Hindlimb muscle (tissue), 1 donor: Measurements from ENCODE around the gene DCLK1. TPM values are rescaled to one million over a fixed set of nuclear protein-coding genes. Genes with fewer than 3 reads are reported as not detected.
A peak's percentile ranks its signal among the peaks of the same experiment; 100 is the strongest.

Experiments
- DNase-seq: peaks from one replicate; pipeline ENCODE4 v3.0.0-alpha.2; 2013
- polyA plus RNA-seq: library from polyadenylated mRNA; unstranded; fragments of 120-200 nt; gene quantifications from one replicate; pipeline ENCODE4 v1.2.1, GENCODE V29; 2013; ENCODE audit not compliant: insufficient read length

DCLK1 gene
- polyA plus RNA-seq = 114 TPM

DNA sequence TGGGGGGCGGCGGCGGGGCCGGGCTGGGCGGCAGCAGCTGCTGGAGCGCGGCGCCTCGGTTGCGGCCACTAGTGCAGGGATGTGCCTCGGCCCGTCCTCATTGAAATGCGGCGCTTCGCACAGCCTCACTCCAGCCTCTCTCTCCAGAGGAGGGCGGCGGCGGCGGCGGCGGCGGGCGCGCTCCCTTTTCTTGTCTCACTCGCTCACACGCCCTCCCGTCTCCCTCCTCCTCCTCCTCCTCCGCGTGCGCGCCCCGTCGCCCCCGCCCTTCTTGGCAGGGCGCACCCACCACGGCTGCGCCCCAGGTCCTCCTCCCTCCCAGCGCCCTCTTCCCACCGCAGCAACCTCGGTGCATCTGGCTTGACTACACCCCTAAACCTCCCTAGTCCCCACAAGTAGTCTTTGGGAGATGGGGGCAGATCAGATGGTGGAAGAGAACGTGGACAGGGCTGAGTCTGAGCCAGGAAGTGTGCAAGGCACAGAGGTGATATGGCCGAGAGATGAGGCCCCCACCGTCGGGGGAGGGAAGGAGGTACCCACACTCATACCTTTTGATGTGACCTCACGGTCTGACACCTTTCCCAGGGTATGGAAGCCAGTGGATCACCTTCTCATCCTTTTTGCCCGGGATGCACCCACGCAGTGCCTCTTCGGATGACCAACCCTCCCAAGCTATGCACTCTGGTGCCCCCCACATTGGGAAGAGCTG is at the start of gene DCLK1:
Gene DCLK1, minus strand, starts transcription at position 161 of the 709 bp plus-strand sequence.
- peak; percentile 84 for DNase-seq

DNA sequence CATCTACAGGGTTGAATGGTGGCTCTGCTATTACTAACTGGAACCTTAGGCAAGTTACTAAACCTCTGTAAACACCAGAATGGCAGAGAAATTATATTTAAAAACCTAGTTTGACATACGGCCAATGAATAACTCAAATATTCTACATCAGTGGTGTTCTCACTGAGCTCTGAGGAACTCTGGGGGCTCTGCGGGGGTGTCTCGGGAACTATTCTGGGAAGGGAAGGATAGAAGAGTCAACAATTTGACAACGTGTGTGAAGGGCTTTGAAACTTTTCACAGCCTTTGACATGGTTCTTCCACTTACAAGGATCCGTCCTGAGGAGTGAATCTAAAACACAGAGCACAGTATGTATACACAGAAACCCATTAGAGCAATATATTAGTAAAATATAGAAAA is 44.4 kb upstream of the DCLK1 start:
- no peak for DNase-seq

DNA sequence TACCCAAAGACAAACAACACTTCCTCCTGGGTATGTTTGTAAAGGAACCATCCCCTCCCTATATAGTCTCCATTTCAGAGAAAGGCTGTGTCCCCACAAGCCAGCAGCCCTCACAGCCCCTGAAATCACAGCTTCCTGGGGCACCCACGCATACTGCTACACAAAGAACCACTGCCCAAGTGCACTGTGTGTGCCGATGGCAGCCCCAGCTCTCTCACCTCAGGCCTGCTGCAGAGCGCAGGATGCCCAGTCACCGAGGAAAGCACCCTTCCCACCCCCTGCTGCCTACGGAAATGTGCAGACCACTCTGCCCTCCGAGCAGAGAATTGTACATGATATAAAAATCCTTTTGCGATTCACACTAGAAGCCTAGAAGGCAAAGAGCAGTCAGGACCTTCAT is 43.7 kb upstream of the DCLK1 start:
- DNase-seq = no peak

DNA sequence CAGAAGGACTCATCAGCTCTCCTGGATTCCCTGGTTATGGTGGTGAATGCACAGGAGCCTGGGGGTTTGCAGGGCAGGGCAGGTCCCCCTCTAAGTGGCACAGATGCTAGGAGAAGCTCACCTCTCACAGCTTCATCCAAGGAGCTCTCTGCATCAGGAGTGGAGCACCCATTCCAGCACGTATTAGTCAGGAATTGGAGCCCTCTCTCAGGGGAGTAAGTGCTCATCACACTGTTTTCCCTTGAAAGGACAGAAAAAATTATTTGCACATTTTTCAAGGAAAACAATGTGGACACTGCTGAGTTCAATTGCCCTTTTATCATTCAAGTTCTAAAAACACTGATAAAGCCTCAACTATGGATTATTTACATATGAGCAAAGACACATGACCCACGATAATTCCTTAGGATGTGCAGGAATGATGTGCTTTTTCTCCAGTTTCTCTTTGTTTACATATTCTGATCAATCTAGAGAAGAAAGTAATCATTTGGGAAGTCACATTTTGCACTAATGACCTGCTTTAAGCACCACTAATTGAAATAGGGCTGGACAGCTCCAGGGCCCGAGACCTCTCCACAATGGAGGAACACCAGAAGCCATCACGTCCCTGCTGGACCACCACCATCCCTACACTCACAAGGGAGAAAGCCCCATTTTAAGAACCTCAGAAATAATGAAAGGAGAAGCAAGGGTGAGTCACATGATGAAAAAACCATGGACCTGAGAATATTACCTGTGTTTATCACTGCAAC is 42.6 kb upstream of the DCLK1 start:
- no peak for DNase-seq

DNA sequence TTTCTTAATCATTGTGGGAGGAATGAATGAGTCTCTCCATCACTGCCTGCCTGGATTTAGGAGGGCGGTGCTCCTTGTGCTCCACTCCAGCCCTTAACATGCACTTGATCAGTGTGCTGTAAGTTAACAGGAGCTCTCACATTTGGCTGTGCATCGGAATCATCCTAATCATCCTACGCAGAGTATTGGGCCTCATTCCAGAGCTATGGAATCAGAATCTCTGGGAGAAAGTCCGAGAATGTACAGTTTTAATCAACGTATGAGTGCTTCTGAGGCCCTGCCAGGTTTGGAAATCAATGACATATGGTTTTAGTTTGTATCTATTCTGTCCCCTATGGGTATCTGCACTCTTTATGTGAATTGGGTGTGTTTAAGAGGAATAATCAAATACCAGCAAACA is 34.9 kb upstream of the DCLK1 start:
- peak; percentile 43 for DNase-seq

DNA sequence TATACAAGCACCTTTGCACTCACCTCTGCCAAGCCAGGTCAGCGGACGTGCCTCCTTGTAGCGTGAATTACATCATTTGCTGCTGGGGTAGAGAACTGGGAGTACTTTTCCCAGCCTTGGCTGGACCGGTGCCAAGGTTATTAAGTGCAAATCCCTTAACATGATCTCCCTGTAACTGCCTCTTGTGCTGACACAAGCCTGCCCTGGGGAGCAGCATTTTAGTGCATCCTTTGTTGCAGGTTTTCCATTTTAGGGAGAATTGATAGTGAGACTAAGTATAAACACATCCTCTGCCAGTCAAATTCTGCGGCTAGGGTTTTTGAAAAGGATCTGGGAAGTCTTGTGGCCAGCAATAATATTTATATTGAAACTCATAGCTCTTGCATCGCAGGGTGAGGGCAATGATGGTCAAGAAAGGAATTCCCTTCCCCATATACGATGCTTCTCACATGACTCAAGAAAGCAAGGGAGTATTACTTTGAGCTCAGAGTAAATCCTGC is 32.7 kb upstream of the DCLK1 start:
- no peak for DNase-seq

DNA sequence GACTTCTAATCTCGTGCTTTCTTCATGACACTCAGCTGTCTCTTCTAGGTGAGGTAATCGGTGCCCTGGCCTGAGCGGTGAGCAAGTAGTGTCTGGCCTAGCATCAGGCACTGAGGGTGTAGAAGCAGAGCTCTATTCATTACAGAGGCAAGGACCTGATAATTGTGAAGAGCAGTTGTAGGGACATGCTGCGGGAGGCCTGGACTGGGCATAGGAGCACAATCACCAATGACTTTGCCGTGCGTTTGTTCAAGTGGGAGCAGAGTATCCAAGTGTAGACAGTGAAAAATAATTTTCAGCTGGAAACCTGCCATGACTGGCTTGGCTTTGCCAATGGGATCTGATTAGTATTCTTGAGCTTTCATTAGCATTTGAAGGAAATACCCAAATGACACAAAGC is 32.1 kb upstream of the DCLK1 start:
- DNase-seq = no peak

DNA sequence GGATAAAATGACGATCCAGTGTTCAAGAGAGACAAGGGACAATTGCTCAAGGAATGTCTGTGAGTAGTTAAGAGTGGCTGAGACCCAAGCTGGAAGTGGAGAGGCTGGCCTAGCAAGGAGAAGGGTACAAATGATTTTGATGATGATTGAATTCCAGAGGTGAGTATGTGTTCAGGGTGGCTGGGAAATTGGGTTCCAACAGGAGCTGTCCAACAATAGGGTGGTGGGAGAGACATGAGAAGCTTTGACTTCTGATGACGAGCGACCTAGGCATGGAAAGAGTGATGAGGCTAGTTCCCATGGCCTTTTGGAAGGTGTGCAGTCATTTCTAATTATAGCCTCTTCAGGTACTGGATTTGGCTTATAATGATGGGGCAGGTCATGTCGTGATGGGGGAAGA is 29.1 kb upstream of the DCLK1 start:
- no peak for DNase-seq

DNA sequence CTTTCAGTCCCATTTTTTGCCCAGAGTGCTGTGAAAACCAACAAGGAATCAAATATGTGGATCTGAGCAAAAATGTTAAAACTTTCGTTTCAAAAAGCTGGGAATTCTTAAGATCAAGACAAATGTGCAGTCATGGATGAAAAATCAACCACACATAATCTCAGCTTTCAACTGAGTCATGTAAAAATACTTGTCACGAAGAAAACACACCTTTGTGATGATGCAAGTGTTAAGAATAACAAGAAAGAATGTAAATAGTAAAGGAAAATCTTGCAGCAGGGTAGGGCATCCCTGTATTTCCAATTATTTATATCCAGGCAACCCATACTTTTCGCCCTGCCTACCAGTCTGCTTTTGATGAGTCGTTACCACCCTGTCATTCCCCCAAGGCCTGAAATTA is 27.4 kb upstream of the DCLK1 start:
- no peak for DNase-seq

DNA sequence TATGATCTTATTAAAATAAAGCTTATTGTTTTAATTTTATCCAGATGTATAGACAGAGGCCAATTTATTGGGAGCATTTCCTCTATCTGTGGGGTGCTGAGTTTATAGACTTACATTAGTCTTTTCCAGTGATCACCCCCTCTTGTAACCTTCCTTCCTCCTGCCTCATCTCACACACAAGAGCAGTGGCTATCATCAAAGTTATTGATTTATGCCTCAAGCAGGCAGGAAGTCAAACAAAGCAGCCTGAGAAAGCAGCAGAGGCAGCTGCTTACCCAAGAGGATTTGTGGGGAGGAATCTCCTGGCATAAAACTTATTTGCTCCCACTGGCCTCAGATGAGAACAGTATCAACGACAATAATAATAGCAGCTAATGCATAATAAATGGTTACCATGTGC is 26.3 kb upstream of the DCLK1 start:
- DNase-seq = peak; percentile 80

DNA sequence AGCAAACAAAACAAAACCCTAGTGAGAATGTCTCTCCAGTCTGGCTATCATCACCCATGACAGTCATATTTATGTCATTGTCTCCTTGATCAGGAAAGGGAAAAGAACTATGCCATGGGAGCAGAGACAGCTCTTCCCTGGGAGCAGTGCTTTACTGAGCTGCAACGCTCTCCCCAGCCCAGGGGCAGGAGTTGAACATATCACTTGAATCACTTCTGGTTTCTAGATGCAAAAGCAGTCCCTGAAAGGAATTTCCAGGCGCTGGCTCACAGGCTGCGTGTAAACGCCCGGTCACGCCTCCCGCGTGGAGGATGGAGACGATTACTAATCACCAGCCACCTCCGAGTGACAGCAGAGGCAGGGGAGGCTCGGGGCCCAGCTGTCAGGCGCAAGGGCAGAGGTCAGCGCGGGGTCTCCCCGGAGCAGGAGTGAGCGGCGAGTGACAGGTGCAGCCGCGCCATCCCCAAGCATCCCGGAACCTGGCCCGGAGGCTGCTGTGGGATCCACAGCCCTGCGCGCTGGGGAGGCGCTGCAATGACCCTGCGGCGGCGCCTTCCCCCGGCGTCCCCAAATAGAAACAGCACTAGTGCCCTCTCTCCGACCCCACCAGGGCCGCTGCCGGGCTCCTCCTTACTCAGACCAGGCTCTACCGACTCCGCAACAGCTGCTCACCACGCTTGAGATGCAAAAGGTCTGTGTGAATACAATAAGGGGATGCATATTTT is 23.5 kb upstream of the DCLK1 start:
- DNase-seq = peak; percentile 40

DNA sequence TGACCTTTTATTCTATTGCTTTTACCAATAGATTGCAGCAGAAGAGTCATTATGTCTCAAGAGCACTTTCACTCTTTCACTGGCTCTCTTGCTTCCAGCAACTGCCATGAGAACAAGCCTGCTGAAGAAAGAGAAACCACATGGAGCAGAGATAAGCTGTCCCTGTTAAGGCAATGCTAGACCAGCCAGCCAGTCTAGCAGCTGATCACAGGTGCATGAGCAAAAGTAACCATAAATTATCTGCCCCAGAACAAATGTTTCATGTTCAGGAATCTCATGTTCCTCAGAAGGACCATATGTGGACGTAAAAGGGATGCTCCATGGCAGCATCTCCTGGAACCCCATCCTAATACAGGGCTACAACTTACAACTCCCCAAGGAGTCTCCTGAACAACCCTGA is 20.4 kb upstream of the DCLK1 start:
- no peak for DNase-seq

DNA sequence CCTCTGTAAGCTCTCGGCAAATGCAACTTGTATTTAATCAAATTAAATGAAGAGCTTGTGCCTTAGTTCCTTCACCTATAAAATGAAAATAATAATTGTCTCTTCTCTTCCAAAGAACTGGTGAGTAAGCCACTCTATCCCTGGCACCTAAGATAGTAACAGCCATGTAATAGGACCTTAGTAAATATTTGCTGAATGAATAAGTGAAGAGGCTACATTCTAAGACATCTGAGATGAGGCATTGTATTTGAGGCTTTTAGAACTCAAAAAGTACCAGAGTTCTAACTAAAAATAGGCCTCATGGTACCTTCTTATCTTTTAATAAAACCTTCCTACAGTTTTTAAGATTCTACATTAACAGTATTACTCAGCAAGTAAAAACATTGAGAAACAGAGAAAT is 17.3 kb upstream of the DCLK1 start:
- no peak for DNase-seq

DNA sequence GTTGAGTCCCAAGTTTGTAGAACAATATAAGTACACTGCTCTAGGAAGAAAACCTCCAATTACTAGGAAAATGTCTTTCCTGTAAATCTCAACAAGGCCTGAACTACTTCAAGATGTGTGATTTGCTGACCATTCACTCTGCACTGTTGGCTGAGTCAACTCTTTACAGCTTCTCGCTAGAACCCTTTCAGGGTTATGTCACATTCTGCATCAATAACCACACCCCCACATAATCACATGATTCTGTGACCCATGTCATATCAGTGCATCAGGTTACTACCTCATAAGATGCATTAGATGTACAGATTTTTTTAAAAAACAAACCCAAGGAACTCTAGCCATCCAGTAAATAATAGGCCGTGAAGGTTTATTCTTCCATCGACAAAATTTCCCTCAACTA is 16.1 kb upstream of the DCLK1 start:
- no peak for DNase-seq

DNA sequence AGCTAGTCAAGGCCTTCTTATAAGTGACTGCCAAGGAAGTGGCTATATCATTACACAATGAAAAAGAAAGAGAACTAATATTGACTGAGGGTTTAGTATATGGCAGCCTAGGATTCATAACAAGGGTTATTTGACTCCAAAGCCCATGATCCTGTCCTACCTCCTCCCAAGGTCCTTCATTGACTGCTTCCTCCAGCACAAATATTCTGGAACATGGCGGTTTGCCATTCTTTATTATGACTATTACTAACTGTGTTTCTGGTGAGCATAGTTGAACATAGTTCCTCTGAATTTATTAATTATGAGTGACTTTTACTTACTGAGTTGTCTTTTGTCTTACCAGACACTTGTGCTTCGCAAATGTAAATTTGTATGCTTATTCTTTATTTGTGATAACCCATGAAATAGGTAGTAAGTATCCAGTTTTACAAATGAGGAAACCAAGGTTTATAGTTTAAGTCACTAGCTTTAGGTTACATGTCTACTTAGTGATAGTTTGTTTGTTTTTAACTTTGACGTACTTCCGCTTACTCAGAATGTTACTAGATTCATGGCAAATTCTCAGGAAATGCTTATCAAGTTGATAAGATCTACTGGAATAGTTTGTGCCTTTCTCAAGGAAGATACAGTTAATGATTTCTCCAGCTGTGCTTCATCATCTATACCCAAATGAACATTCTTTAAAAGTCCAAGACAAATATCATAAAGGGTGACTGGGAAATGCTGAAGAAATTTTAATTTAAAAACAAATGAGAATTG is 15.5 kb upstream of the DCLK1 start:
- DNase-seq = no peak

DNA sequence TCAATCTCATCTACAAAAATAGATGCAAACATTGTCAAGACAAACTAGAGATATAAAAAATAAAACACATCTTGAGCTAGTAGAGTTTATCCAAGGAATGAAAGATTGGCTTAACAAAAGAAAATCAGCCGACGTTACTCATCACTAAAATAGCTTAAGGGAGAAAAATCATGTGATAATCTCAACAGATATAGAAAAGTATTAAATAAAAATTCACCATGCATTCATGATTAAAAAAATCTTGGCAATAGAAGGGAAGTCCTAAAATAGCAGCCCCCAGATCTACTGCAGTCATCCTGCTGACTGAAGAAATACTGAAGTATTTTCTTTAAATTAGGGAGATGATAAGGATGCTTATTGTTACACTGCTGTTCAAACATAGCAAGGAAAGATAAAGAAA is 12.6 kb upstream of the DCLK1 start:
- DNase-seq = no peak

DNA sequence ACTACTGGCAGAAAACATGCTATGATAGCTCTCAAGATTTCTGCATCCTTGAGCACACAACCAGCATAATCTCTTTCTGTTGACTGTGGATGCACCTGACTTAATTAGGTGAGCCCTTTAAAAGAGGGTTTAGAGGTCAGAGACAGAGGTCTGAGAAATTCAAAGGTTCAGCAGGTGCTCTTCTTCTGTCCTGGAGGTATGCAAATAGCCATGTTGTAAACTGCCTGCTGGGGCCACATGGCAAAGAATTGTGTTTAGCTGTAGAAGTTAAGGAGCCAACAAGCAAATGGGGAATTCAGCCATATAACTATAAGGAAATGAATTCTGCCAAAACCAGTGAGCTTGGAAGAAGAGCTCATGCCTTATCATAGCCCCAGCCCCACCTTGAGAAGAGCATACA is 11.6 kb upstream of the DCLK1 start:
- no peak for DNase-seq

DNA sequence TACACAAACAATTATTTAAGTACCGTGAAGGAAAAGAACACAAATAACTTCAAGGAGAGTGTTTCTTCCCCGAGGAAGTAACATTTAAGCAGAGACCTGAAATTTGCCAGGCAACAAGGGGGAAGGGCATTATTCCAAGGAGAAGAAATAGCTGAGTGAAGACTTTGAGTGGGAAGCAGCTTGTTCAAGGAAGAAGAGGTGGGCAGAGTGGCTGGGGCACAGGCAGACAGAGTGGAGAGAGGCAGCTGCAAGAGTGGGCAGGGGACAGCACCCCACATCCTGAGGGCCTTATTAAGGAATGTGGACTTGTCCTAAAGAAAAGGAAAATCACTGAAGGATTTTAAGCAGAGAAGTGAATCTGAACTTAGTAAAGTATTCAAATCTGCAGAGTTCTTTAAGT is 4.7 kb upstream of the DCLK1 start:
- DNase-seq = no peak

DNA sequence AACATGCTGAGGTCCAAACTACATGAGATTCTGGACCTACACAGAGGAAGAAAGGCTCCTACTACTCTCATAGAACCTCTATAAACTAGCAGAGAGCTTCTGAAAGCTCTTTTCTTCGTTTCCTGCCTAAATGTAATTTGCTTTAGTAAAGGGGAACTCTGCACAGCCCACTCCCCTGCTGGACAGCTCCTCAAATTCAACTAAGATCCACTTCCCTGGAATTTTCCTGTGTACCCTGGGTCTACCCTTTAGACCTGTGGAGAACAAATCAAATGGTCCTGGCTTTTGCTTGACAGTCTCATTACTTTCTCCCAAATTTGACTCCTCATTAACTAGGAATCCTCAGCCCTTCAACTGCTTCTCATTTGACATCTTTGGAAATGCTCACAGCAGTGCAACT is 3.5 kb upstream of the DCLK1 start:
- no peak for DNase-seq

DNA sequence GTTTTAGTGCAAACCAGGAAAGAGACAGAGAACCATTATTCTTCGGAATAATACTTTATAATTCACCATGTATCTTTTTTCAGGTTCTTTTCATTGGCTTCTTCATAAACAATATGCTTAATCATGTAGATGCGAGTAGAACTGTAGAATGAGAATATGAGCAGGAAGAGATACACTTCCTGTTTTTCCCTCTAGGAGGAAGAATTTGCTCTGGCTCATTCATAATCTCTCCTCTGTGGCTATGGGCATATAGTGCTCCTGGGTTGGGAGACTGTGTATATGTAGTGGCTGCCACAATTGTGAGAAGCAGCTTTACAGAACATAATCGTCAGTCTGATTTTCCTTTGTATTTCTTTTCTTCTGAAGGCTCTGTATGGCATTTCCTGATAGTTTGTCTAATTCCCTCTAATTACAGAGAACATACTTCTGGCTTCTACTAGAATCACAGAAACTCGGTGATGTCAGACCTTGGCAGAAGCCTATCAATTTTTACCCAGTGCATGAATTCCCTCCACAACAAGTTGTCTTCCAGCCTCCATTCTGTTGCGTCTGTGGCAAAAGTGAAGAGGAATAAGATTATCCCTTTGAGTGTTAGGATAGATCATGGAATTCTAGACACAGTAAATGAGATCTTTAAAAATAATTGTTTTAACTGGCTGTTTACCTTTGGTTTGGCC is 2.9 kb upstream of the DCLK1 start:
- no peak for DNase-seq

DNA sequence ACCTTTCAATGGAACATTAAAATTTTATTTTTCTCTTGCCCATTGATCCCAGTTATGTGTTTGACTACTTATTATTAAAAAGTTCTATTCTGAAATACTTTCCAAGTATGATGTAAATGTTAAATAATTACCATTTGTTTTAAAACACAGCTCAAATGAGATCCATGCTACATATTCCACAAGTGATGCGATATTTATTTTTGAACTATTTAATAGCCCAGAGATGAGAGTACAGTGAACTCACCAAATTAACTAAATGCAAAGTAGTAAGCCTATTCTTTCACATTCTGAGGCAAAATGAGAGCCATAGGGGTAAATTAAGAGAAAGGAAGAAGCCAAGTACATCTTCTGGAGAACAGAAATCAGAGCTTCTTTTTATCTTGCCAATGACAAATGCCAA is 1.2 kb upstream of the DCLK1 start:
- no peak for DNase-seq

DNA sequence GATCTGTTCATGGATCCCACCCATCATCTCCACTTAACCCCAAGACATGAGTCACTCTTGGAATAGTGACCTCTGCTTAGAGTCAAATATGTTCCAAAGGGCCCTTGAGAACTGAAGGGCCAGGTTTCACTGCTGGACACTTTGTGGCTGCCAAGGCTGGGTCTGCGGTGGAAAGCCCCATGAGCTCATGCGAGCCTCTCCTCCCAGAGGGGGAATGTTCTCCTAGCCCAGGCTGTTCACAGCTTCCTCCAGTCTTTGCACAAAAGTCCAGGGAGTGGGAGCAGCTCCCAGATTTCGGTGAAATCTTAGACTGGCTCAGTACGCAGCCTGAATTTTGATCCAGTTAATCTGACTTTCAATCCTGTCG is 732 bp upstream of the DCLK1 start:
- DNase-seq = peak; percentile 81
